NCI-H2107 treated with DMSO at 0.1 percent for 48 hours (cell line): ENCODE data around the gene ARFRP1.

Source experiments
- DNase-seq: peaks from one replicate; lab custom pipeline; 2025; ENCODE audit not compliant: unreplicated experiment; lab: John Stamatoyannopoulos, UW

Gene ARFRP1

GRCh38 chr20:63692436-63693082 is 15.2 kb downstream of the ARFRP1 start:
- no peak for DNase-seq

DNA sequence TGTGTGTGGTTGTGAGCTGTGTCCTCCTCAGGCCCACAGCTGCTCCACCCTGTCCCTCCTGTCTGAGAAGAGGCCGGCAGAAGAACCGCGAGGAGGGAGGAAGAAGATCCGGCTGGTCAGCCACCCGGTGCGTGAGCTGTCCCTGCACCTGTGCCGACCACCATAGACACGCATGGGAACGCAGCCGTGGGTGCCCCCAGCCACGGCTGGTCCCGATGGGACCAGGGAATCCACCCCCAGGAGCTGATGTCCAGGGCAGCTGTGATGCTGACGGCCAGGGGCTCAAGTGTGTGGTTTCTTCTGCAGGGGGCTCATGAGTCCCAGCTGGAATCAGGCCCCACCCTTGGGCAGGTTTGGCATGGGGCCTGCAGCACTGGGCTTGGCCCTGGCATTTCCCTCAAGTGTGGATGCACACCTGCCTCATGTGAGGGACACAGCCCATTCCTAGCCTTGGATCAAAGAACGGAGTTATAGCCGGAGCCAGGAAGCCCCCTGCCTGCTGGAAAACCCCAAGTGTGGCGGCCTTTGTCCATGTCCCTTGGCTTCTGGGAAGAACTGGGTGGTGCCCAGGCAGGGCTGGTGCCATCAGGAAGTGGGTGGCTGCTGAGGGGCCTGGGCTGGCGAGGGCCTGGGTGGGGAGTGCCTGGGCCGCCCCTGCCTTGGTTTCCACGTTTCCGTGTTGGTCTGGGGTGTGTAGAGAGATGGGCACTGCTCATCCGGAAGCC is 15.9 kb downstream of the ARFRP1 start:
- no peak for DNase-seq

- no peak for DNase-seq
These were observed 16.7 kb downstream of the ARFRP1 start for GRCh38 chr20:63690898-63691710.

DNA sequence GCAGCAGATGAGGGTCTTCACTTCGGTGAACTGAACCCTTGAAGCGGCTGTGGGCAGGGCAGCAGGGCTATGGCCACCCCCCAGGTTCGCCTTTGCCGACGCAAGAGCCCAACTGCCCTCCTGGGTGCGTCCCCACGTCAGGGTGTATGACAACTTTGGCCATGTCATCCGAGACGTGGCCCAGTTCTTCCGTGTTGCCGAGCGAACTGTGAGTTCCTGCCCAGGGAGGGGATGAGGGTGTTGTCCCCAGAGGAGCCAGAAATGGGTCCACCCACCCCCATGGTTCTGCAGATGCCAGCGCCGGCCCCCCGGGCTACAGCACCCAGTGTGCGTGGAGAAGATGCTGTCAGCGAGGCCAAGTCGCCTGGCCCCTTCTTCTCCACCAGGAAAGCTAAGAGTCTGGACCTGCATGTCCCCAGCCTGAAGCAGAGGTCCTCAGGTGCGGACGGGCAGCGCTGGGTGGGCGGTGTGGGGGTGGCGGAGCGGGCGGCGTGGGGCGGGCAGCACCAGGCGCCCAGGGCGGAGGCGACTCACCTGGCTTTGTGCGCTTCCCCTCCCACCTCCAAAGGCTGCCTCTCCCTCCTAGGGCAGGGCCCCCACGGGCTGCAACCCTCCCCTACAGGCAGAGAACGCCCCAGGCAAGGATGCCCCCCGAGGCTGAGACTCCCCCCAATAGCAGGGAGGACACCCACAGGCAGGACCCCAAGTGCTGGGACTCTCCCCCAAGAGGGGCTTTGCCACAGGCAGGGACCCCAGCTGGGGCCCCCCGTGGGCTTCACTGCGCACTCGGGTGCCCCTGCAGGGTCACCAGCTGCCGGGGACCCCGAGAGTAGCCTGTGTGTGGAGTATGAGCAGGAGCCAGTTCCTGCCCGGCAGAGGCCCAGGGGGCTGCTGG is 17.5 kb downstream of the ARFRP1 start:
- no peak for DNase-seq

DNA sequence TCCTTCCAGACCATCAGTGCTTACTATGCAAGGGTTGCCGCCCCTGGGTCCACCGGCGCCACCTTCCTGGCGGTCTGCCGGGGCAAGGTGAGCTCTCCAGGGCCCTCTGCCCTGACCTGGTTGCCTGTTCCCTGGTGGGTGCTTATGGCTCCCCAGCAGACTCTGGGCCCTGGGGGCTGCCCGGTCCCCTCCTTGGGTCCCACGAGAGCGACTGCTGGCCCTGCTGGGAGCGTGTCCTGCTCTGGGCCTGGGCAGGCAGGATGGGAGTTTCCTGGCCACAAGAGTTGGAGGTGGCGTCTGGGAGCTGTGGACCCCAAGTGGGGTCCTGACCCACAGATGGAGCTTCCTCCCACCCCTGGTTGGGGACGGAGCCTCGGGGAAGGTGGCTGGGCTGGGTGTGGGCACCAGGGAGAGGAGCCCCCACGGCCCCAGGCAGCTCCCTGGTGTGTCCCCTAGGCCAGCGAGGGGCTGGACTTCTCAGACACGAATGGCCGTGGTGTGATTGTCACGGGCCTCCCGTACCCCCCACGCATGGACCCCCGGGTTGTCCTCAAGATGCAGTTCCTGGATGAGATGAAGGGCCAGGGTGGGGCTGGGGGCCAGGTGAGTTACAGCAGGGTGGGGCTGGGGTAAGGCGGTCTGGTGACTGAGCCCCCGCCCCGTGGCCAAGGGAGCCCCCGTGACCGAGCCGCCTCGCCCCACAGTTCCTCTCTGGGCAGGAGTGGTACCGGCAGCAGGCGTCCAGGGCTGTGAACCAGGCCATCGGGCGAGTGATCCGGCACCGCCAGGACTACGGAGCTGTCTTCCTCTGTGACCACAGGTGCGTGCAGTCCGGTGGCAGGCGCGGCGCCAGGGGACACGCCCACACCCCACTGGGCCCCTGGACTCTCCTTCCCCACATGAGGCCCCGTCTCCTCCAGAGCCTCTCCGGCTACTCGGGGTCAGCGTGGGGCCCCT is 18.5 kb downstream of the ARFRP1 start:
- DNase-seq, result no peak

DNA sequence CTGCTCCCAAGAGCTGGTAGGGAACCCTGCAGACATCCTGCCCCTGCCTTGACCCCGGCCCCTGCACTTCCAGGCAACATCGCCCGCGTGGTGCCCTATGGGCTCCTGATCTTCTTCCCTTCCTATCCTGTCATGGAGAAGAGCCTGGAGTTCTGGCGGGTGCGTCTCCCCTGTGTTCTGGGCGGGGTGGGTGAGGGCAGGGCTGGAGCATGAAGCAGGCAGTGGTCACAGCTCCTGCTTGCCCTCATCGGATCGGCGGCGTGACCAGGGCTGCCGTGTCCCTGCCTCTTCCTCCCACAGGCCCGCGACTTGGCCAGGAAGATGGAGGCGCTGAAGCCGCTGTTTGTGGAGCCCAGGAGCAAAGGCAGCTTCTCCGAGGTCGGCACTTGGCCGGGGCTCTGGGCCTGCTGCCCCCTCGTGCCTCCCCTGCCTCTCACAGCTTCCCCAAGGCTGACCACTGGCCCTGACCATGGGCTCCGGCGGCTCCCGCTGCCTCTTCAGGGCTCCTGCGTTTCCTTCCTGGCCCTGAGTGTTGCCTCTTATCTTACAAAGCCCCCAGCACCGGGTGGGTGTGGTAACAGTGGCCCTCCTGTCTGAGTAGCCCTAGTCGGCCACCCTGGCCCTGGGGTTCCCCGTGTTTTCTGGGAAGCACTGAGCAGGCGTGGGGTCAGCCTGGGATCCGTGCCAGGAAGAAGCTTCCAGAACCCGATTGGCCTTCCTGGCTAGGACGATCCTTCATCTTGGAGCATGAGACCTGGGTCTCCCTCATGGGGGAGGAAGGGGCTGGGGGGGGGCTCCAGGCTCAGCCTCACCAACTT is 19.3 kb downstream of the ARFRP1 start:
- no peak for DNase-seq

DNA sequence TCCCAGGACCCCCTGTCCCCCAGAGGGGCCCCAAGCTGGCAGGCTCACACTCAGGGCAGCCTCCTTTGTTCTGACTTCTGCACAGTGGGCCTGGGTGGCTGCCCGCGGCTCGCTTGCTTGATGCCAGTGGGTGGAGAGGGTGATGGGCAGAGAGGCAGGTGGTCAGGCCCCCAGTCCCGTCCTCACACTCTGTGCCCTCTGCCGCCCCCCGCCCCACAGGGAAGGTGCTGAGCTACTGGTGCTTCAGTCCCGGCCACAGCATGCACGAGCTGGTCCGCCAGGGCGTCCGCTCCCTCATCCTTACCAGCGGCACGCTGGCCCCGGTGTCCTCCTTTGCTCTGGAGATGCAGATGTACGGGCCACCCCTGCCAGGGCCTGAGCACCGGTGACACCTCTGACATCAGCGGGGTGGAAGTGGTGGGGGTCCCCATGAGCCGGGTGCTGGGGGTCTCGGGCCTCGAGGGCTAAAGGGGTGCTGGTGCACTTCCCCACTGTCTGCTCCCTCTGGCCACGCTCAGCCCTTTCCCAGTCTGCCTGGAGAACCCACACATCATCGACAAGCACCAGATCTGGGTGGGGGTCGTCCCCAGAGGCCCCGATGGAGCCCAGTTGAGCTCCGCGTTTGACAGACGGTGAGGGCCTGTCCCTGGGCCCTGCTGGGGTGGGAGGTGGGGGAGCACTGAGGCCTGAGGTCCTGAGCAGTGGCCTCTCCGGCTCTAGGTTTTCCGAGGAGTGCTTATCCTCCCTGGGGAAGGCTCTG is 20.2 kb downstream of the ARFRP1 start:
- no peak for DNase-seq

GRCh38 chr20:63686492-63687321 is 21.1 kb downstream of the ARFRP1 start:
- no peak for DNase-seq

- DNase-seq, result no peak
These were observed 21.7 kb downstream of the ARFRP1 start for GRCh38 chr20:63686094-63686491.

GRCh38 chr20:63685269-63686026 is 22.3 kb downstream of the ARFRP1 start:
- no peak for DNase-seq

DNA sequence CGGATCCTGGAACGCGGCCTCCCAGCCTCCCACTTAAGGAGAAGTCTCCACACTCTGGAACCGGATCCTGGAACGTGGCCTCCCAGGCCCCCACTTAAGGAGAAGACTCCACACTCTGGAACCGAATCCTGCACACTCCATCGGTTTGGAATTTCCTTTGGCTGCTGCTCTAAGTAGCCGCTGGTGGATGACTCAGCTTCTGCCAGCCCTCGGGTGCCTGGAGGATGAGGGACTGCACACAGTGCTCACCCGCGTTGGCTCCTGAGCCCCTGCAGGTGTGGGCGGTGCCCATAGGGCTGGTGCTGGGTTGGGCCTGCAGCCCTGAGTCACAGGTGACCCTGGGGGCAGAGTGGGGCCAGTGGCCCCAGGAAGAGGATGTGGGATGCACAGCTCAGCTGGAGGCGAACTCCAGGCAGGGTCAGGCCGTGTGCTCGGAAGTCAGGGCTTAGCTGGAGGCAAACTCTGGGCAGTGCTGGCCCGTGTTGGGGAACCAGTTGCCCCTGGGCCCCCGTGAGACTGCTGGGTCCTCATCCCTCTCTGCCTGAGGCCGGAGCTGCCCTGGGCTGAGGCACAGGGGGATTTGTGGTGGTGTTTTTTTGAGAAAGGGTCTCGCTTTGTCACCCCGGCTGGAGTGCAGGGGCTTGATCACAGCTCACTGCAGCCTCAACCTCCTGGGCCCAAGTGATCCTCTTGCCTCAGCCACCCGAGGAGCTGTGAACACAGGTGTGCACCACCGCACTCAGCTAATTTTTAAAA is 25.2 kb downstream of the ARFRP1 start:
- no peak for DNase-seq

DNA sequence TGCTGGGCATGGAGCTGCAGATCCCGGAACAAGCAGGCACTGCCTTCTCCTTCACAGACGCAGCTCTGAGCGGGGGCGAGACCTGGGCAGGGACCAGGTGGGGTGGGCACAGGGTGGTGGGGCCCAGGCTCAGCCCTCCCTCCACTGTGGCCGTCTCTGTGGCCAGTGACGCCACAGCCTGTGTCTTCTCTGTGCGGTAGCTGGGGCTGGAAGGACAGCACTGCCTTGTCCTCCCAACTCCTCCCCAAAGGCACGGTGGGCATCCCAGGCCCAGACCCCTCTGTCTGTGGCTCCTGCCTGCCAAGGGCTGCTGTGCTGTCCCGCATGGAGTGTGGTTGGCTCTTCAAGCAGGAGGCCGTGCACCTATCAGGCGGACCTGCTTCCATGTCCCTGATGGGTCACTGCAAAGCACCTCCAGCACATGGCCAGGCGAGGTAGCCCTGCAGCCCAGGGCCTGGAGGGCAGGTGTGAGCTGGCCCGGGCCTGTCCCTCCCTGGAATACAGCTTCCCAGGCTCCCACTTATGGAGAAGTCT is 26.1 kb downstream of the ARFRP1 start:
- DNase-seq, result no peak

DNA sequence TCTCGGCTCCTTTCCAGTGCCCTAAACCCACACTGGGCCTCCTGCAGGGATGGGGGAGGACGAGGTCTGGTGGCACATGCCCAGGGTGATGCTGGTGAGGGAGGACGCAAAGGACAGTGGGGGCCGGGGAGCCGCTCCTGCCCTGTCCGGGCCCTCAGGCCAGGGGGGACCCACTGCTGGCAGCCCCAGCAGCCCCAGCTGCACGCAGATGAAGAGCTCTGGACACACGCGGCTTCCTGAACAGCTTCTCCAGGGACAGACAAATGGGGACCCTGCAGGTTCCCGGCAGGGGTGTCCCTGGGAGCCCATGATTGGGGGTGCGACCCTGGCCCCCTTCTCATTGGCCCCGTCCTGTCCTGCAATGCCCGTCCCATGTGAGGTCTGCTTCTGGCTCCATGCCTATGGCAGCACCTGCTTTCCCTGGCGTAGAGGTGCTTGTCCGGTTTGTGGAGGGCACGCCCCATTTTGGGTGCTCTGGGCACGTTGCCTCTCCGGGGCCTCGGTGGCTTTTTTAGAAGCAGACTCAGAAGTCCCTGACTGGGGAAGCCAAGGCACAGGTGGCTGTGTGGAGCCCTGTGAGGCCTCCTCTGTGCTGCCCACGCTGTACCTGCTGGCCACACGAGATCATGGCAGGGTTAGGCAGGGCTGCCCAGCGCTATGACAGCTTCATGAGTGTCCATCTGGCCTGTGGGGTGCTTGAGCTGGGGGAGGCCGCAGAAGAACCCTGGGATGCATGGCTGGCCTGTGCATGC is 26.7 kb downstream of the ARFRP1 start:
- no peak for DNase-seq

DNA sequence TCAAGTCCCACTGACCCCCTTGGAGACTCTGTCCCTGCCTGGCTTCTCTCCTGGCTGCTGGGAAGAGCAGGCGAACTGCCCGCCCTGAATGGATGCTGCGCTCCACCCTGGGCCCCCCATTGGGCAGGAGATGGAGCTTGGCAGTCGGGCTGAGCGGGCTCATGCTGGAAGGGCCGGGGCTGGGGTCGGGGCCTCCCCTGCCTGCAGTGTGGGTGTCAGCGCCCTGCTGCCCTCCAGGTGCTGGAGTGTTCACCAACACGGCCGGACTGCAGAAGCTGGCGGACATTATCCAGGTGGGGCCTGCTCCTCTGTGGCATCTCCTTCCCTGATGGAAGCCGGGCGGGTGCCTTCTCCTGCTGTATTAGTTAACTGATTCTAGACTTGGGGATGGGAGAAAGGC is 27.3 kb downstream of the ARFRP1 start:
- DNase-seq, result no peak

GRCh38 chr20:63679799-63680305 is 27.9 kb downstream of the ARFRP1 start:
- no peak for DNase-seq
